ENCODE data around the gene MKNK1. TPM values are rescaled to one million over a fixed set of nuclear protein-coding genes. Genes with fewer than 3 reads are reported as not detected.

Gene MKNK1
- polyA plus RNA-seq, 1 of the 3 experiments (the other 2 are of a cell fraction) = 28.2 TPM

DNA sequence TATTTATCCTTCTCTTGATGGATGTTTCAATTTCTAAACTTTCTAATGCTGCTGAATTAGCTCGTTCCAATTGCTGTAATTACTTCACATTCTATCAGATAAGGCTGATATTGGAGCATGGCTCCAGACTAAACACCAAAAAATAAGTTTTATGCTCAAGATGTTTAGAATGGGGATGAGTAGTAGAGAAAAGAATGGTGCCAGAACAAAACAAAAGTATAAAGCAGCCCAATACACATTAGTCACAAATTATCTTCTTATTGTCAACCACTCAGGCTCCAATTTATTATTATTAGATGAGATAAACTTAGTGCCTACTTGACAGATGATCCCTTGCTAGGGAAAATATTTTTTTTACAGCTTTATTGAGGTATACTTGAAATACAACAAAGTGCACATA is 42.3 kb upstream of the MKNK1 start:
- CTCF ChIA-PET = interaction anchor here (1.6 kb wide), 1 partner anchor 204 kb away, joined by 3 read pairs; no protein-coding TSS in a partner anchor
- no peak for TF ChIP-seq RCOR1 (IDR thresholded peaks at IDR 0.05; ENCODE audit: low read length)
- TF ChIP-seq, protein P1, sequence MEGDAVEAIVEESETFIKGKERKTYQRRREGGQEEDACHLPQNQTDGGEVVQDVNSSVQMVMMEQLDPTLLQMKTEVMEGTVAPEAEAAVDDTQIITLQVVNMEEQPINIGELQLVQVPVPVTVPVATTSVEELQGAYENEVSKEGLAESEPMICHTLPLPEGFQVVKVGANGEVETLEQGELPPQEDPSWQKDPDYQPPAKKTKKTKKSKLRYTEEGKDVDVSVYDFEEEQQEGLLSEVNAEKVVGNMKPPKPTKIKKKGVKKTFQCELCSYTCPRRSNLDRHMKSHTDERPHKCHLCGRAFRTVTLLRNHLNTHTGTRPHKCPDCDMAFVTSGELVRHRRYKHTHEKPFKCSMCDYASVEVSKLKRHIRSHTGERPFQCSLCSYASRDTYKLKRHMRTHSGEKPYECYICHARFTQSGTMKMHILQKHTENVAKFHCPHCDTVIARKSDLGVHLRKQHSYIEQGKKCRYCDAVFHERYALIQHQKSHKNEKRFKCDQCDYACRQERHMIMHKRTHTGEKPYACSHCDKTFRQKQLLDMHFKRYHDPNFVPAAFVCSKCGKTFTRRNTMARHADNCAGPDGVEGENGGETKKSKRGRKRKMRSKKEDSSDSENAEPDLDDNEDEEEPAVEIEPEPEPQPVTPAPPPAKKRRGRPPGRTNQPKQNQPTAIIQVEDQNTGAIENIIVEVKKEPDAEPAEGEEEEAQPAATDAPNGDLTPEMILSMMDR (IDR thresholded peaks at IDR 0.05) = no peak
- no peak for TF ChIP-seq TAF1 (IDR thresholded peaks at IDR 0.05; ENCODE audit: borderline replicate concordance, low read depth, low read length)
- TF ChIP-seq GABPA (IDR thresholded peaks at IDR 0.05; ENCODE audit: low read depth) = no peak
- Histone ChIP-seq H3K79me2 (ENCODE audit: insufficient read depth) (no peaks in the 10 kb centered on the region), H3K4me2 (no peak overlapping the region), H3K9me2 (no peaks in the 10 kb centered on the region), H3K27me3 (ENCODE audit: insufficient read depth) (no peaks in the 10 kb centered on the region), H2AFZ (ENCODE audit: low read depth) (no peak overlapping the region), H3K9ac (no peak overlapping the region), H3K4me3 (ENCODE audit: low read depth in 2 of 2, low read length in 1 of 2) (no peak overlapping the region), H4K20me1 (ENCODE audit: insufficient read depth) (no peaks in the 10 kb centered on the region), H3K9me3 (no peaks in the 10 kb centered on the region), H3K4me1 (ENCODE audit: control insufficient read depth in 1 of 2, insufficient read depth in 2 of 2, low read depth in 1 of 2, low read length in 1 of 2) (peaks cover 3 to 7% of the 10 kb centered on the region in 2 experiments), H3K27ac (ENCODE audit: low read depth in 2 of 2, low read length in 1 of 2) (no peak overlapping the region), H3F3A (replicated peaks; ENCODE audit: insufficient read depth) (peaks cover 23% of the 10 kb centered on the region), H3K36me3 (replicated peaks in 1 of 2; ENCODE audit: control insufficient read depth in 1 of 2, insufficient read depth in 2 of 2, low read length in 1 of 2) (peaks cover 12 to 41% of the 10 kb centered on the region in 2 experiments)
- no peak for DNase-seq
- 61% methylated on average over 1 of the region's 1 CpG for WGBS (ENCODE audit: low lambda C conversion rate)
- POLR2A ChIA-PET = no interaction called here

DNA sequence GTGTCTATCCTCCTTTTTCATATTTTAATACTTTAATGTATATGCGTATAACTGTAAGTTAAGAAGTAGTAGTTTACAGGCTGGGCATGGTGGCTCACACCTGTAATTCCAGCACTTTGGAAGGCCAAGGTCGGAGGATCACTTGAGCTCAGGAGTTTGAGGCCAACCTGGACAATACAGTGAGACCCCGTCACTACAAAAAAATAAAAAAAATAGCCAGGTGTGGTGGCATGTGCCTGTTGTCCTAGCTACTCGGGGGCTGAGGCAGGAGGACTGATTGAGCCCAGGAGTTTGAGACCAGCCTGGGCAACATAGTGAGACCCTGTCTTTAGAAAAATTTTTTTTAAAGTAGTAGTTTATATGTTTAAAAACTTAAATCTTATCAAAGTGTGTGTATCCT is 41.7 kb upstream of the MKNK1 start:
- H2AFZ ChIP-seq (ENCODE audit: low read depth) = no peak overlapping the region

More for the DNA sequence above, 41.7 kb upstream of the MKNK1 start:
- DNase-seq = no peak
- no peak overlapping the region for H3K4me2 ChIP-seq
- peaks cover 12 to 41% of the 10 kb centered on the region in 2 experiments for H3K36me3 ChIP-seq (replicated peaks in 1 of 2; ENCODE audit: control insufficient read depth in 1 of 2, insufficient read depth in 2 of 2, low read length in 1 of 2)
- H3F3A ChIP-seq (replicated peaks; ENCODE audit: insufficient read depth) = peaks cover 23% of the 10 kb centered on the region
- H3K9ac ChIP-seq = no peak overlapping the region
- no peak for TF ChIP-seq MEF2A (IDR thresholded peaks at IDR 0.05; ENCODE audit: borderline replicate concordance, low read depth)
- TF ChIP-seq SMC3 (IDR thresholded peaks at IDR 0.05; ENCODE audit: low read depth, low read length) = no peak
- TF ChIP-seq, protein P2, sequence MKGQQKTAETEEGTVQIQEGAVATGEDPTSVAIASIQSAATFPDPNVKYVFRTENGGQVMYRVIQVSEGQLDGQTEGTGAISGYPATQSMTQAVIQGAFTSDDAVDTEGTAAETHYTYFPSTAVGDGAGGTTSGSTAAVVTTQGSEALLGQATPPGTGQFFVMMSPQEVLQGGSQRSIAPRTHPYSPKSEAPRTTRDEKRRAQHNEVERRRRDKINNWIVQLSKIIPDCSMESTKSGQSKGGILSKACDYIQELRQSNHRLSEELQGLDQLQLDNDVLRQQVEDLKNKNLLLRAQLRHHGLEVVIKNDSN (IDR thresholded peaks at IDR 0.05; ENCODE audit: borderline replicate concordance, low read depth) = no peak
- no peak for TF ChIP-seq FOXJ3 (CRISPR knock-in tag; IDR thresholded peaks at IDR 0.05)
- no peak for TF ChIP-seq RAD21 (IDR thresholded peaks at IDR 0.05; ENCODE audit: low read length)
- TF ChIP-seq, protein P3, sequence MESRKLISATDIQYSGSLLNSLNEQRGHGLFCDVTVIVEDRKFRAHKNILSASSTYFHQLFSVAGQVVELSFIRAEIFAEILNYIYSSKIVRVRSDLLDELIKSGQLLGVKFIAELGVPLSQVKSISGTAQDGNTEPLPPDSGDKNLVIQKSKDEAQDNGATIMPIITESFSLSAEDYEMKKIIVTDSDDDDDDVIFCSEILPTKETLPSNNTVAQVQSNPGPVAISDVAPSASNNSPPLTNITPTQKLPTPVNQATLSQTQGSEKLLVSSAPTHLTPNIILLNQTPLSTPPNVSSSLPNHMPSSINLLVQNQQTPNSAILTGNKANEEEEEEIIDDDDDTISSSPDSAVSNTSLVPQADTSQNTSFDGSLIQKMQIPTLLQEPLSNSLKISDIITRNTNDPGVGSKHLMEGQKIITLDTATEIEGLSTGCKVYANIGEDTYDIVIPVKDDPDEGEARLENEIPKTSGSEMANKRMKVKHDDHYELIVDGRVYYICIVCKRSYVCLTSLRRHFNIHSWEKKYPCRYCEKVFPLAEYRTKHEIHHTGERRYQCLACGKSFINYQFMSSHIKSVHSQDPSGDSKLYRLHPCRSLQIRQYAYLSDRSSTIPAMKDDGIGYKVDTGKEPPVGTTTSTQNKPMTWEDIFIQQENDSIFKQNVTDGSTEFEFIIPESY (IDR thresholded peaks at IDR 0.05; ENCODE audit: borderline replicate concordance, low read depth) = no peak
- no peak for TF ChIP-seq MXI1 (IDR thresholded peaks at IDR 0.05; ENCODE audit: low read depth, low read length)
- TF ChIP-seq, protein P4, sequence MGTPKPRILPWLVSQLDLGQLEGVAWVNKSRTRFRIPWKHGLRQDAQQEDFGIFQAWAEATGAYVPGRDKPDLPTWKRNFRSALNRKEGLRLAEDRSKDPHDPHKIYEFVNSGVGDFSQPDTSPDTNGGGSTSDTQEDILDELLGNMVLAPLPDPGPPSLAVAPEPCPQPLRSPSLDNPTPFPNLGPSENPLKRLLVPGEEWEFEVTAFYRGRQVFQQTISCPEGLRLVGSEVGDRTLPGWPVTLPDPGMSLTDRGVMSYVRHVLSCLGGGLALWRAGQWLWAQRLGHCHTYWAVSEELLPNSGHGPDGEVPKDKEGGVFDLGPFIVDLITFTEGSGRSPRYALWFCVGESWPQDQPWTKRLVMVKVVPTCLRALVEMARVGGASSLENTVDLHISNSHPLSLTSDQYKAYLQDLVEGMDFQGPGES (IDR thresholded peaks at IDR 0.05; ENCODE audit: low read depth, low read length) = no peak
- TF ChIP-seq NFIC (IDR thresholded peaks at IDR 0.05; ENCODE audit: borderline replicate concordance) = no peak
- TF ChIP-seq POLR2AphosphoS5 (IDR thresholded peaks at IDR 0.05; ENCODE audit: low read depth, low read length) = no peak
- no peak for TF ChIP-seq RXRA (IDR thresholded peaks at IDR 0.05; ENCODE audit: borderline replicate concordance, low read depth)
- no peak for TF ChIP-seq SIN3A (IDR thresholded peaks at IDR 0.05; ENCODE audit: borderline replicate concordance, low read depth, low read length)
- TF ChIP-seq, protein P5, sequence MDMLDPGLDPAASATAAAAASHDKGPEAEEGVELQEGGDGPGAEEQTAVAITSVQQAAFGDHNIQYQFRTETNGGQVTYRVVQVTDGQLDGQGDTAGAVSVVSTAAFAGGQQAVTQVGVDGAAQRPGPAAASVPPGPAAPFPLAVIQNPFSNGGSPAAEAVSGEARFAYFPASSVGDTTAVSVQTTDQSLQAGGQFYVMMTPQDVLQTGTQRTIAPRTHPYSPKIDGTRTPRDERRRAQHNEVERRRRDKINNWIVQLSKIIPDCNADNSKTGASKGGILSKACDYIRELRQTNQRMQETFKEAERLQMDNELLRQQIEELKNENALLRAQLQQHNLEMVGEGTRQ (IDR thresholded peaks at IDR 0.05; ENCODE audit: borderline replicate concordance, low read depth, low read length) = no peak
- no peak for TF ChIP-seq JUND (IDR thresholded peaks at IDR 0.05)
- TF ChIP-seq CHD2 (IDR thresholded peaks at IDR 0.05; ENCODE audit: low read length, partially characterized antibody) = no peak
- TF ChIP-seq, protein P6, sequence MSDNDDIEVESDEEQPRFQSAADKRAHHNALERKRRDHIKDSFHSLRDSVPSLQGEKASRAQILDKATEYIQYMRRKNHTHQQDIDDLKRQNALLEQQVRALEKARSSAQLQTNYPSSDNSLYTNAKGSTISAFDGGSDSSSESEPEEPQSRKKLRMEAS (IDR thresholded peaks at IDR 0.05; ENCODE audit: low read depth) = no peak
- no peak for TF ChIP-seq FOSL2 (IDR thresholded peaks at IDR 0.05; ENCODE audit: borderline replicate concordance, low read depth)
- no peaks in the 10 kb centered on the region for H3K27me3 ChIP-seq (ENCODE audit: insufficient read depth)
- POLR2A ChIA-PET = no interaction called here
- no peaks in the 10 kb centered on the region for H3K9me2 ChIP-seq
- H3K27ac ChIP-seq (ENCODE audit: low read depth in 2 of 2, low read length in 1 of 2) = no peak overlapping the region
- peaks cover 3 to 7% of the 10 kb centered on the region in 2 experiments for H3K4me1 ChIP-seq (ENCODE audit: control insufficient read depth in 1 of 2, insufficient read depth in 2 of 2, low read depth in 1 of 2, low read length in 1 of 2)
- H3K9me3 ChIP-seq = no peaks in the 10 kb centered on the region
- no peaks in the 10 kb centered on the region for H3K79me2 ChIP-seq (ENCODE audit: insufficient read depth)
- WGBS (ENCODE audit: low lambda C conversion rate) = 79% methylated on average over 4 of the region's 4 CpGs
- CTCF ChIA-PET = interaction anchor here (1.6 kb wide), 1 partner anchor 204 kb away, joined by 3 read pairs; no protein-coding TSS in a partner anchor
- no peak overlapping the region for H3K4me3 ChIP-seq (ENCODE audit: low read depth in 2 of 2, low read length in 1 of 2)
- H4K20me1 ChIP-seq (ENCODE audit: insufficient read depth) = no peaks in the 10 kb centered on the region

Data from SK-N-SH (cell line).